AG04449 (cell line): Measurements from ENCODE around the gene CPZ.
"Not testable (repeated sequence)": the region's sequence is repeated elsewhere in the genome, so short reads cannot be mapped to it uniquely, and the experiment has no call there.

Experiments used
- CTCF ChIA-PET: fragments of 350-600 bp; formaldehyde crosslinking; extraction: SDS; loops from one replicate; lab custom pipeline; 2021; ENCODE audit warnings: antibody characterized with exemption; lab: Yijun Ruan, JAX
- POLR2A ChIA-PET: fragments of 400-600, 350-600 bp; formaldehyde crosslinking; extraction: SDS; loops from one replicate; lab custom pipeline; 2020; ENCODE audit warnings: antibody characterized with exemption, inconsistent platforms; lab: Yijun Ruan, JAX
- DNase-seq: peaks from one replicate; pipeline ENCODE4 v3.0.0-alpha.2; 2010; ENCODE audit warnings: low read depth, low spot score
- H3K4me3 ChIP-seq: 2 replicates; pipeline ENCODE4 v1.5.1; 2011; ENCODE audit warnings: low read depth, mild to moderate bottlenecking, control low read depth, low read length
- TF ChIP-seq, protein P1 (sequence below): IDR thresholded peaks from one replicate; pipeline ENCODE4 v1.5.1; 2011; ENCODE audit warnings: mild to moderate bottlenecking, moderate library complexity, low read length, control low read depth, inconsistent platforms; ENCODE audit not compliant: insufficient read depth; ENCODE audit errors: missing control alignments

The CPZ gene

DNA sequence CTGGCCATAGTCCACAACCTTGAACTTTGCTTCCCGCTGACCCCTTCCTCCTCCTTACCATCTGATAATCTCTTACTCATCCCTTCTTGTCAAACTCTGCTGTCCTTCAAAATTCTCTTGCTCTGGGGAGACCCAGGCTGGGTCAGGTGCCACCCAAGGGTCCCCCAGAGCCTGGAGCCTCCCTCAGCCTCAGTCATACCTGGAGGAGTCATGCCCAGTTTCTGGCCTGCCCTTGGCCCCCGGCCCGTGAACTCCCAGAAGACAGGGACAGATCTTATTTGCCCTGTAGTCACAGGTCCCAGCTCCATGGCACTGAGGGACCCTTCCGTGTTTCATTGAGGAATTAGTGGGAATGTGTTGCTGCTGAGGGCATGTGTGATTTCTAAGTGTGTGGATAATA lies 17.1 kb upstream of the CPZ start:
- DNase-seq, result no peak
- TF ChIP-seq, protein P1, sequence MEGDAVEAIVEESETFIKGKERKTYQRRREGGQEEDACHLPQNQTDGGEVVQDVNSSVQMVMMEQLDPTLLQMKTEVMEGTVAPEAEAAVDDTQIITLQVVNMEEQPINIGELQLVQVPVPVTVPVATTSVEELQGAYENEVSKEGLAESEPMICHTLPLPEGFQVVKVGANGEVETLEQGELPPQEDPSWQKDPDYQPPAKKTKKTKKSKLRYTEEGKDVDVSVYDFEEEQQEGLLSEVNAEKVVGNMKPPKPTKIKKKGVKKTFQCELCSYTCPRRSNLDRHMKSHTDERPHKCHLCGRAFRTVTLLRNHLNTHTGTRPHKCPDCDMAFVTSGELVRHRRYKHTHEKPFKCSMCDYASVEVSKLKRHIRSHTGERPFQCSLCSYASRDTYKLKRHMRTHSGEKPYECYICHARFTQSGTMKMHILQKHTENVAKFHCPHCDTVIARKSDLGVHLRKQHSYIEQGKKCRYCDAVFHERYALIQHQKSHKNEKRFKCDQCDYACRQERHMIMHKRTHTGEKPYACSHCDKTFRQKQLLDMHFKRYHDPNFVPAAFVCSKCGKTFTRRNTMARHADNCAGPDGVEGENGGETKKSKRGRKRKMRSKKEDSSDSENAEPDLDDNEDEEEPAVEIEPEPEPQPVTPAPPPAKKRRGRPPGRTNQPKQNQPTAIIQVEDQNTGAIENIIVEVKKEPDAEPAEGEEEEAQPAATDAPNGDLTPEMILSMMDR, result no peak
- no peak overlapping the region for H3K4me3 ChIP-seq
- CTCF ChIA-PET, result interaction anchor here (2.7 kb wide), 1 partner anchor 107 kb away, joined by 8 read pairs; no protein-coding TSS in a partner anchor
- POLR2A ChIA-PET, result no interaction called here

DNA sequence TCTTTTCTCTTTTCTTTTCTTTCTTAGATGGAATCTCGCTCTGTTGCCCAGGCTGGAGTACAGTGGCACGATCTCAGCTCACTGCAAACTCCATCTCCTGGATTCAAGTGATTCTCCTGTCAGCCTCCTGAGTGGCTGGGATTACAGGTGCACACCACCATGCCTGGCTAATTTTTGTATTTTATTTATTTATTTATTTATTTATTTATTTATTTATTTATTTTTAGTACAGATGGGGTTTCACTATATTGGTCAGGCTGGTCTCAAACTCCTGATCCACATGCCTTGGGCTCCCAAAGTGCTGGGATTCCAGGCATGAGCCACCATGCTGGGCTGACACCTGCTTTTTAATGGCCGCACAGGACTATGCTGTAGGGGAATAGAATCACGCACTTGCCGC lies 16.0 kb upstream of the CPZ start:
- not testable (repeated sequence) for H3K4me3 ChIP-seq
- CTCF ChIA-PET, result interaction anchor here (1.0 to 2.7 kb wide), 3 partner anchors 12 to 108 kb away, joined by 3 to 8 read pairs (median 3); no protein-coding TSS in a partner anchor

DNA sequence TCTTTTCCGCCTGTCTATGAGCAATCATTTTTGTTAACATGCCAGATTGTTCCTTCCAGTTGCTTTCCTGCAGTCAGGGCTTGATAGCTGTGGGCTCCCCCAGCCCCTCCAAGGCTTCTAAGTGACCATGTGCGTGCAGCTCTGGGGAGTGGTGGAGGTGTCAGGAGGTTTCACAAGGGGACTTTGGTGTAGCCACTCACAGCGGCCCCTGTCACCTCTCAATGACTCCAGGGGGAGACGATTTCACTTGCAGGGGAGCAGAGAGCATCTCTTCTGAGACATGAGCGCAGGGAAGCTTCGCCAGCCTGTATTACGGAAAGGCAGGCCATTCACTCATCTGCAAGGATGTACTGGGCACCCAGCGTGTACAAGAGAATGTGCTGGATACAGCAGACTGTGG lies 15.5 kb upstream of the CPZ start:
- TF ChIP-seq, protein P1, result no peak
- H3K4me3 ChIP-seq, result no peak overlapping the region
- ChIA-PET POLR2A (no interaction called here), CTCF (interaction anchor here (1.0 to 2.7 kb wide), 4 partner anchors 13 to 109 kb away, joined by 3 to 8 read pairs (median 3); no protein-coding TSS in a partner anchor)
- no peak for DNase-seq

More for the DNA sequence above, 16.0 kb upstream of the CPZ start:
- POLR2A ChIA-PET, DNase-seq: not testable (repeated sequence)

DNA sequence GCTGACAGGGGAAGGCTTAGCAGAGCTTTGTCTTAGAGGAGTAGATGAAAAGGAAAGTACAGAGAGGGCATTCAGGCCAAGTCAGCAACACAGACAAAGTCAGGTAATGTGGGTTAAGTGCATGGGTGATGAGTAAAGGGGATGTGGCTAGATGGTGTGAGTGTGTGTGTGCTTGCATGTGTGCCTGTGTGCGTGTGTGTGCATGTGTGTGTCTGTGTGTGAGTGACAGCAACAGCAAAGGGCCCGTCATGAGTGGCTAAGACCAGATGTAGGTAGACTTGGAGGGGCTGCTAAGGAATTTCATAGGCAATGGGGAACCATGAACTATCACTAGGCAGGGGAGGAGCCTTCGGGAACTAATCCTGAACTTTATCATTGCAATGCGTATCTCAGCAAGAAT lies 14.6 kb upstream of the CPZ start:
- TF ChIP-seq, protein P1, result no peak
- no peak for DNase-seq
- CTCF ChIA-PET, result interaction anchor here (1.2 to 1.3 kb wide), 2 partner anchors 14 to 105 kb away, joined by 3 read pairs; no protein-coding TSS in a partner anchor
- no peak overlapping the region for H3K4me3 ChIP-seq
- POLR2A ChIA-PET, result no interaction called here

DNA sequence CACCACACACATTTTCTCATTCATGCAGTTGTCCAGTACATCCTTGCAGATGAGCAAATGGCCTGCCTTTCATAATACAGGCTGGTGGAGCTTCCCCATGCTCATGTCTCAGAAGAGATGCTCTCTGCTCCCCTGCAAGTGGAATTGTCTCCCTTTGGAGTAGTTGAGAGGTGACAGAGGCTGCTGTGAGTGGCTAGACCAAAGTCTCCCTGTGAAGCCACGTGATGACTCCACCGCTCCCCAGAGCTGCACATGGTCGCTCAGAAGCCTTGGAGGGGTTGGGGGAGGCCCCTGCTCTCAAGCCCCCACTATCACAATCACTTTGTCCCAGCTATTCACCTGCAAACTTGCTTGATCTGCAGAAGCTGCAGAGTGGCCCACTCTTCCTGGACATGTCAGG lies 13.8 kb upstream of the CPZ start:
- CTCF ChIA-PET, result no interaction called here
- POLR2A ChIA-PET, result no interaction called here
- TF ChIP-seq, protein P1, result no peak
- no peak for DNase-seq
- H3K4me3 ChIP-seq, result no peak overlapping the region

DNA sequence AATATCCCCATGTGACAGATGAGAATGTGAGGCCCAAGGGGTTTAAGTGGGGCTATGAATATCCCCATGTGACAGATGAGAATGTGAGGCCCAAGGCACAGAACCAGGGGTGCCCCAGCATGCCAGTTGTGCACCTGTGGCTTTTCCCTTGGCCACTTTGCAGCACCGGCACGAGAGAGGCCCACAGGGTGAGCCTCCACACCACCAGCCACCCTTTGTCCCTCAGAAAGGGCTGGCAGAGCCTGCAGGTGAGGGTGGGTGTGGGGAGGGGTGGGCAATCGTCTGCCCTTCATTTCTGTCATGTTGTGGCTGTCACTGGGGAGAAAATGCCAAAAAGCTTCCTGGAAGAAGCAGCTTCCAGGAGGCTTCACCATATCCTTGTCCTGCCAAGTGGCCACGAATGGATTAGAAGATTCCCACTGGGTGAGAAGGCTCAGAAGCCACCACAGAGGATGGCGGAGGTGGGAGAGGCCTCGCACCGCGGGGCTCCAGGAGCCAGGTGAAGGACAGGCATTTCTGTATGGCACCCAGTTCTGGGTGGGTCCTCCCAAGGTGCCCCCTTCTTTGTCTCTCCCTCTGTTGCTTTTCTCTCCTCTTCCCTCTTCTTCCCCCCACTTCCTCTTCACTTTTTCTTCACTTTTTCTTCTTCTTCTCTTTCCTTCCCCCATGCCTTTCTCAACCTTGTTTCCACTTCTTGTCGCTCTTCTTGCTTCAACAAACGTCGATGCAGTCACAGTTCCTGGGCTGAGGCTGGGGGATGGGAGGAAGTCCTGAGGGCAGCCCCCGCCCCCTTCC lies 12.8 kb upstream of the CPZ start:
- TF ChIP-seq, protein P1, result no peak
- DNase-seq, result no peak
- ChIA-PET CTCF (no interaction called here), POLR2A (interaction anchor here (1.0 kb wide), 1 partner anchor 13 kb away, joined by 5 read pairs; the partner anchor contains the start of gene CPZ)
- H3K4me3 ChIP-seq, result no peak overlapping the region
